ENCODE results near the gene NUP153.

NUP153 gene

DNA sequence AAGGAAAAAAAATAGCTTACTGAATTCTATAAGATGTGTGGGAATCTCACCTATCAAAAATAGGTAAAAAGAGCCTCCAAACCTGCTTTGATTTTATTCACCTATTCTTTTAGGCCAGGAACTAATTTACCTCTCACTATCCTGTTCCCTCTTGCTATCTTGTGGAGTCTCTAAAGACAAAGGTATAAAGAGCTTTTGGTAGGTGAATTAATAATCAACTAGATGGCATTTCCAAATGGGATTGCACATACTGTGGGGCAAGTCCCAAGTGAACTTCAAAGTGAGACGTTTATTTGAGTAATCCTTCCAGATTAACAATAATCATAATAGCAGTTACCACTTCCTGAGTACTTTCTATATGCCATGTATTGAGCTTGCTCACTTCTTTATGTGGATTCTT, 103.8 kb downstream of the NUP153 start:
- ChIA-PET CTCF (interaction anchor here (0.7 to 1.3 kb wide), 2 partner anchors 18 to 41 kb away, joined by 3 to 4 read pairs; no protein-coding TSS in a partner anchor), POLR2A (no interaction called here)
- TF ChIP-seq, protein P1, sequence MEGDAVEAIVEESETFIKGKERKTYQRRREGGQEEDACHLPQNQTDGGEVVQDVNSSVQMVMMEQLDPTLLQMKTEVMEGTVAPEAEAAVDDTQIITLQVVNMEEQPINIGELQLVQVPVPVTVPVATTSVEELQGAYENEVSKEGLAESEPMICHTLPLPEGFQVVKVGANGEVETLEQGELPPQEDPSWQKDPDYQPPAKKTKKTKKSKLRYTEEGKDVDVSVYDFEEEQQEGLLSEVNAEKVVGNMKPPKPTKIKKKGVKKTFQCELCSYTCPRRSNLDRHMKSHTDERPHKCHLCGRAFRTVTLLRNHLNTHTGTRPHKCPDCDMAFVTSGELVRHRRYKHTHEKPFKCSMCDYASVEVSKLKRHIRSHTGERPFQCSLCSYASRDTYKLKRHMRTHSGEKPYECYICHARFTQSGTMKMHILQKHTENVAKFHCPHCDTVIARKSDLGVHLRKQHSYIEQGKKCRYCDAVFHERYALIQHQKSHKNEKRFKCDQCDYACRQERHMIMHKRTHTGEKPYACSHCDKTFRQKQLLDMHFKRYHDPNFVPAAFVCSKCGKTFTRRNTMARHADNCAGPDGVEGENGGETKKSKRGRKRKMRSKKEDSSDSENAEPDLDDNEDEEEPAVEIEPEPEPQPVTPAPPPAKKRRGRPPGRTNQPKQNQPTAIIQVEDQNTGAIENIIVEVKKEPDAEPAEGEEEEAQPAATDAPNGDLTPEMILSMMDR (IDR thresholded peaks at IDR 0.05; ENCODE audit: control extremely low read depth, extremely low read depth, low read depth, missing control alignments), result no peak
- no peak for DNase-seq (ENCODE audit: extremely low spot score)

GRCh38 chr6:17601386-17601703, 105.4 kb downstream of the NUP153 start:
- TF ChIP-seq, protein P1 (IDR thresholded peaks at IDR 0.05; ENCODE audit: control extremely low read depth, extremely low read depth, low read depth, missing control alignments), result no peak
- no peak for DNase-seq (ENCODE audit: extremely low spot score)
- CTCF ChIA-PET, result interaction anchor here (0.8 to 2.9 kb wide), 8 partner anchors 8 to 214 kb away, joined by 3 to 11 read pairs (median 5); no protein-coding TSS in a partner anchor
- POLR2A ChIA-PET, result no interaction called here

GRCh38 chr6:17600527-17601385, 106.0 kb downstream of the NUP153 start:
- peak; percentile 49 for DNase-seq (ENCODE audit: extremely low spot score)
- TF ChIP-seq, protein P1 (IDR thresholded peaks at IDR 0.05; ENCODE audit: control extremely low read depth, extremely low read depth, low read depth, missing control alignments), result no peak
- ChIA-PET CTCF (interaction anchor here (0.8 to 2.9 kb wide), 11 partner anchors 9 to 445 kb away, joined by 3 to 11 read pairs (median 4); no protein-coding TSS in a partner anchor), POLR2A (interaction anchor here (0.6 kb wide), 5 partner anchors 16 to 1303 kb away, joined by 3 to 4 read pairs (median 3); no protein-coding TSS in a partner anchor)

DNA sequence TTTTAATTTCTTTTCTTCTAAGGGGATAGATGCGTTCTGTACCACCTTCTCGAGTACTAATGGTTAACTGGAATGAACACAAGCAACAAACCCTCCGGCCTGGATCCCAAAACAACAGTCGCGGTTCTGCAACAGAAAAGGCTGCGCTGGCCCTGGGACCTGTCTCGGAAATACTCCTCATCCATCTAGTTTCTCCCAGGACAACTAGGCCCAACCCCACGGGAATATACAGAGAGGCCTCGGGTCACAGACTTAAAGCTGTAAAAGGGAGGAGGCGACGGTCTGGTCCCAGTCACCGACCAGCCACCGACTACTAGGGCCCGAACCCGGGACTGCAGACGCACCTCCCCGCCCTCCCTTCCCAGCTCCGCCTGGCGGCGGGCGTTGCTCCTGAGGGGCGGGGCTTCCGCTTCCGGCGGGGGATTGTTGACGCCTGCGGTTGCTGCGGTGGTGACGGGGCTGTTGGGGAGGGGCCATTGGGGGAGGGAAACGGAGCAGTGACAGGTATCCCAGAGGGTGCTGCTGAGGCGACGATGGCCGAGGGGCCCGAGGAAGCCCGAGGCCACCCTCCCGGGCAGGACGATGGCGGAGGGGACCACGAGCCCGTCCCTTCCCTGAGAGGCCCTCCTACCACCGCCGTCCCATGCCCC, 106.7 kb downstream of the NUP153 start, which contains the start of gene FAM8A1:
FAM8A1 (plus strand) TSS at position 426 of the 650 bp plus-strand sequence; CDS start at position 534, 108 bp downstream.
- DNase-seq (ENCODE audit: extremely low spot score), result peak; percentile 95
- TF ChIP-seq, protein P1 (IDR thresholded peaks at IDR 0.05; ENCODE audit: control extremely low read depth, extremely low read depth, low read depth, missing control alignments), result peak; percentile 31
- POLR2A ChIA-PET, result interaction anchor here (0.6 kb wide), 5 partner anchors 16 to 1302 kb away, joined by 3 to 4 read pairs (median 3); no protein-coding TSS in a partner anchor
- CTCF ChIA-PET, result interaction anchor here (0.9 to 2.9 kb wide), 9 partner anchors 9 to 215 kb away, joined by 3 to 11 read pairs (median 5); no protein-coding TSS in a partner anchor

DNA sequence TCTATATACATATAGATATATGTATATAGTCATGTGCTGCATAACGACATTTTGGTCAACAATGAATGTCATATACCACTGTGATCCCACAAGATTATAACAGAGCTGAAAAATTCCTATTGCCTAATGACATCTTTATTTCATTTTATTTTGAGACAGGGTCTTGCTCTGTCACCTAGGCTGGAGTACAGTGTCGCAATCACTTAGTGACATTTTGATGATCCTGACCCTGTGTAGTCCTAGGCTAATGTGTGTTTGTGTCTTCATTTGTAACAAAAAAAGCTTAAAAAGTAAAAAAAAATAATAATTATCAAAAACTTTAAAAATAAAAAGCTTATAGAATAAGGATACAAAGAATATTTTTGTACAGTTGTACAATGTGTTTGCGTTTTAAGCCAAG, 110.6 kb downstream of the NUP153 start:
- ChIA-PET POLR2A (no interaction called here), CTCF (interaction anchor here (1.2 kb wide), 1 partner anchor 12 kb away, joined by 5 read pairs; no protein-coding TSS in a partner anchor)
- TF ChIP-seq, protein P1 (IDR thresholded peaks at IDR 0.05; ENCODE audit: control extremely low read depth, extremely low read depth, low read depth, missing control alignments), result no peak
- DNase-seq (ENCODE audit: extremely low spot score), result no peak

DNA sequence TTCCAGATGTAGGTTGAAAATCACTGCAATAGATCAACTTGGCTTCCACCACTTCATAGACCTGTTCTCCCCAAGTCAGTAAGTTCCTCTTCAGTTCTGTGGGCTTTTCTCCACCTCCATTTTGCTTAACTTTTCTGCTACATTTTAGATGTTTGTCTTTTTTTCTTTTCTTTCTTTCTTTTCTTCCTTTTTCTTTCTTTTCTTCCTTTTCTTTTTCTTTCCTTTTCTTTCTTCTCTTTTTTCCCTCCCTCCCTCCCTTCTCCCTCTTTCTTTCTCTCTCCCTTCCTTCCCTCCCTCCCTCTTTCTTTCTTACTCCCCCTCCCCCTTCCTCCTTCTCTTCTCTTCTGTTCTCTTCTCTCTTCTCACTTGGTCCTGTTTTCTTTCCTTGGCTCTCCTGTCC, 113.5 kb downstream of the NUP153 start:
- ChIA-PET POLR2A (no interaction called here), CTCF (no interaction called here)
- TF ChIP-seq, protein P1 (IDR thresholded peaks at IDR 0.05; ENCODE audit: control extremely low read depth, extremely low read depth, low read depth, missing control alignments), result no peak
- DNase-seq (ENCODE audit: extremely low spot score), result no peak
